Small intestine (tissue), 16 donors: ENCODE results near the gene FAHD1. TPM values are rescaled to one million over a fixed set of nuclear protein-coding genes. Genes with fewer than 3 reads are reported as not detected.

Experiments
- DNase-seq, 2 donors: peaks; one replicate each; pipeline versions ENCODE4 v3.0.0 to v3.0.0-alpha.2; 2013
- FAIRE-seq: peaks from 2 replicates; lab custom pipeline; 2012; peaks lifted over from hg19 to GRCh38; lab: Jason Lieb, UNC
- H3K27ac ChIP-seq, 3 donors: one replicate each; pipeline ENCODE4 v1.5.1; 2013; ENCODE audit warnings: low read length in 2 of 3, mild to moderate bottlenecking in 2 of 3, control low read depth in 1 of 3, inconsistent platforms in 1 of 3, low read depth in 1 of 3, moderate library complexity in 1 of 3
- H3K27me3 ChIP-seq, 3 donors: one replicate each; pipeline ENCODE4 v1.6.1; 2013; ENCODE audit warnings: low read length in 3 of 3, inconsistent platforms in 1 of 3; ENCODE audit not compliant: control insufficient read depth in 3 of 3, insufficient read depth in 3 of 3
- H3K36me3 ChIP-seq, 3 donors: one replicate each; pipeline ENCODE4 v1.6.1; 2013; ENCODE audit warnings: low read length in 3 of 3, inconsistent platforms in 1 of 3, low read depth in 1 of 3, mild to moderate bottlenecking in 1 of 3, moderate library complexity in 1 of 3; ENCODE audit not compliant: control insufficient read depth in 3 of 3, insufficient read depth in 2 of 3
- H3K4me1 ChIP-seq, 3 donors: one replicate each; pipeline ENCODE4 v1.6.1; 2013; ENCODE audit warnings: low read length in 2 of 3, inconsistent platforms in 1 of 3, low read depth in 1 of 3, mild to moderate bottlenecking in 1 of 3, moderate library complexity in 1 of 3; ENCODE audit not compliant: control insufficient read depth in 3 of 3, insufficient read depth in 2 of 3
- H3K4me3 ChIP-seq, 3 donors: one replicate each; pipeline ENCODE4 v1.5.1; 2013; ENCODE audit warnings: low read length in 3 of 3, control low read depth in 1 of 3, inconsistent platforms in 1 of 3, low read depth in 1 of 3, mild to moderate bottlenecking in 1 of 3, moderate library complexity in 1 of 3
- H3K9me3 ChIP-seq, 2 donors: one replicate each; pipeline ENCODE4 v1.6.1; 2013; ENCODE audit warnings: low read depth in 1 of 2, low read length in 1 of 2; ENCODE audit not compliant: control insufficient read depth in 2 of 2, insufficient read depth in 1 of 2
- WGBS, 3 donors: extraction: QIAGEN DNeasy Blood & Tissue Kit; methylation state at CpG; one replicate each; pipeline ENCODE4 v1.1.7; 2013; 5-methylcytosine and 5-hydroxymethylcytosine counted together
- long read RNA-seq, 10 donors: transcript quantifications; one replicate each; lab custom pipeline, GENCODE V29; 2026
- polyA plus RNA-seq, 4 donors: library from polyadenylated mRNA; stranded (reverse) in 3 of 4; unstranded in 1 of 4; fragments of 200-250 nt in 3 of 4; fragments of 120-200 nt in 1 of 4; gene quantifications; one replicate each; pipeline versions ENCODE4 v1.2.1 to v1.2.3, GENCODE V29; 2013
- donor health status: healthy with polysubstance abuse.
- donor health status: control.
- donor health status: control.
- donor health status: Bipolar disorder and iron deficiency.
- donor health status: healthy.

FAHD1 gene
- polyA plus RNA-seq = 100 to 1,000 TPM in 1 of 4 donors, 10 to 100 TPM in 3; 55.1 to 181 (median 76.7) TPM
- long read RNA-seq, donor 1 = 0 reads
- long read RNA-seq, donor 2, transcript FAHD1-203 (1 exons, 1,974 nt) = major isoform, 32 of 33 reads
- long read RNA-seq, donor 2, partial matches to known transcripts = 0 of 33 reads
- long read RNA-seq, donor 2, other reads (novel, unspliced or antisense) = 0 of 33 reads
- long read RNA-seq, donor 3, transcript FAHD1-203 (1 exons, 1,974 nt) = major isoform, 63 of 63 reads
- long read RNA-seq, donor 3, partial matches to known transcripts = 0 of 63 reads
- long read RNA-seq, donor 3, other reads (novel, unspliced or antisense) = 0 of 63 reads
- long read RNA-seq, donor 4 = 0 reads
- long read RNA-seq, donor 5, transcript FAHD1-203 (1 exons, 1,974 nt) = major isoform, 31 of 31 reads
- long read RNA-seq, donor 5, partial matches to known transcripts = 0 of 31 reads
- long read RNA-seq, donor 5, other reads (novel, unspliced or antisense) = 0 of 31 reads
- long read RNA-seq, donor 6, transcript FAHD1-203 (1 exons, 1,974 nt) = major isoform, 58 of 58 reads
- long read RNA-seq, donor 6, partial matches to known transcripts = 0 of 58 reads
- long read RNA-seq, donor 6, other reads (novel, unspliced or antisense) = 0 of 58 reads
- long read RNA-seq, donor 7, transcript FAHD1-203 (1 exons, 1,974 nt) = major isoform, 64 of 64 reads
- long read RNA-seq, donor 7, partial matches to known transcripts = 0 of 64 reads
- long read RNA-seq, donor 7, other reads (novel, unspliced or antisense) = 0 of 64 reads
- long read RNA-seq, donor 8, partial matches to known transcripts = 0 of 4 reads
- long read RNA-seq, donor 8, other reads (novel, unspliced or antisense) = 0 of 4 reads
- long read RNA-seq, donor 9, transcript FAHD1-203 (1 exons, 1,974 nt) = major isoform, 16 of 18 reads
- long read RNA-seq, donor 9, partial matches to known transcripts = 0 of 18 reads
- long read RNA-seq, donor 9, other reads (novel, unspliced or antisense) = 0 of 18 reads
- long read RNA-seq, donor 10, transcript FAHD1-203 (1 exons, 1,974 nt) = major isoform, 37 of 37 reads
- long read RNA-seq, donor 10, partial matches to known transcripts = 0 of 37 reads
- long read RNA-seq, donor 10, other reads (novel, unspliced or antisense) = 0 of 37 reads

DNA sequence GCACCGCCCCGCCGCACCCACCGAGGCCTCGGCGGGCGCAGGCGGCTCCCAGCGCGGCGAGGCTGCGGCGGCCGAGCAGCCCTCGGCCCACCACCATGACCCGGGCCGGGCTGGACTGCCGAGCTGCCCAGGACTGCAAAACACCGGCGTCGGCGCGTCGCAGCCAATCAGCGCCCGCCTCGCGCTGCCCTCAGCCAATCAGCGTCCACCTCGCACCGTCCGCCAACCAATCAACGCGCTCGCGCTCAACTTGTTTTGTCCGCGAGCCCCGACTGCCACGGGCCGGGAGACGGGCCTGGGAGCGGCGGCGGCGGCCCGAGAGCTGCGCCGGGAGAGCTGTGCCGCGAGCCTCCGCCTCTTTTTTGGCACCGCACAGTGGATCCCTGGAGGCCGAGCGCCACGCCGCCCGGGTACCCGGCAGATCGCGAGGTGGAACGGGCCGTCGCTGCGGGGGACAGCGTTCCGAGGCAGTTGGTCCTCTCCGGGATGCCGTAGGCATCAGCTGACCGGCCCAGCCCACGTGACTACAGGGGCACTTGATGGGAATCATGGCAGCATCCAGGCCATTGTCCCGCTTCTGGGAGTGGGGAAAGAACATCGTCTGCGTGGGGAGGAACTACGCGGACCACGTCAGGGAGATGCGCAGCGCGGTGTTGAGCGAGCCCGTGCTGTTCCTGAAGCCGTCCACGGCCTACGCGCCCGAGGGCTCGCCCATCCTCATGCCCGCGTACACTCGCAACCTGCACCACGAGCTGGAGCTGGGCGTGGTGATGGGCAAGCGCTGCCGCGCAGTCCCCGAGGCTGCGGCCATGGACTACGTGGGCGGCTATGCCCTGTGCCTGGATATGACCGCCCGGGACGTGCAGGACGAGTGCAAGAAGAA lies at the start of gene FAHD1, which contains the start of gene HAGH:
Gene FAHD1, plus strand, starts transcription at position 516 of the 883 bp plus-strand sequence. Its CDS starts 33 bp downstream, at position 549.
Gene HAGH, minus strand, starts transcription at position 135 of the 883 bp plus-strand sequence. Its CDS starts 38 bp downstream, at position 97.
- peaks cover 0 to 18% (median 0%) of the 10 kb centered on the region in 3 donors for H3K36me3 ChIP-seq
- H3K27me3 ChIP-seq = no peaks in the 10 kb centered on the region
- whole genome bisulfite sequencing, 3 donors = 0 to 1% (median 0%) methylated on average over 84 to 104 of the region's 104 CpGs
- FAIRE-seq = no peak
- H3K4me3 ChIP-seq = peak within 1 kb of the TSS; percentile 72 to 94 (median 73)
- DNase-seq = peak; percentile 95 to 99
- peak within 1 kb of the TSS; percentile 82 to 88 (median 83) for H3K27ac ChIP-seq
- no peaks in the 10 kb centered on the region for H3K9me3 ChIP-seq
- H3K4me1 ChIP-seq = peaks cover 2 to 32% (median 3%) of the 10 kb centered on the region in 3 donors

DNA sequence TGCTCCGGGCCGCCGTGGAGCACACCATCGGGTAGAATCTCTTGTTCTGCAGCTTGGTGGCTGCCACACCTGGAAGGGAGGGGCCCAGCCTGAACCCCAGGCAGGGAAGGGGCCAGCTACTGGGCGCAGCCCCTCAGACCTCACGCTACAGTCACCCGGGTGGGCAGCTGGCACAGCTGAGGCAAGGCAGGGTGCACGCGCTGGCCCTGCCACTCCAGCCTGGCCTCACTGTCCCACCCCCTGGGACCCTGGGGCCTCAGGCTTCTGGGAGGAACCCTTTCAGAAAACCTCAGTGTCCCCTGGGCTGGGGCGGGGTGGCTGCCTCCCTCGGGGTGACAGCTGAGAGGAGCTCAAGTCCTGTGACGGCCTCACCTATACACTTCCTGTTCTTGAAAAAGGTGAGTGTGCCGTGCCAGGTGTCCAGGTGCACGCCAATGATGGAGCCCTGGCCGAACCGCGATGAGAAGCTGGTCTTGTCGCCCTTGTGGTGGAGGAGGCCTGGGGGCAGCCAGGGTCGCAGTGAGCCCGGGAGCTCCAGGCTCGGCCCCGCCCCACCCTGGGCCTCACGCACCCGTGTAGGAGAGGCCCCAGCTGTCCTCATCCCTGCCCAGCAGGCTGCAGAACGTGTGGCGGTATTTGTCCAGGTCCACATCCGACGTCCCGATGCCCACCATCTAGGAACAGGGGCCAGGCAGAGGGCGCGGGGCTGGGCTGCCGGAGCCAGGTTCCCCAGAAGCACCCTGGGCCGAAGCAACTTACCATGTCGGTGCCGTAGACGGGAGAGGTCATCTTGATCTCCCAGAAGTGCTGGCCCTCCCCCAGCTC lies 49.4 kb upstream of the FAHD1 start:
- no peak overlapping the region for H3K27ac ChIP-seq
- peaks cover 4 to 74% (median 5%) of the 10 kb centered on the region in 3 donors for H3K36me3 ChIP-seq
- H3K27me3 ChIP-seq = no peaks in the 10 kb centered on the region
- peaks cover 3 to 33% (median 10%) of the 10 kb centered on the region in 3 donors for H3K4me1 ChIP-seq
- FAIRE-seq (no peak), DNase-seq (no peak)
- H3K4me3 ChIP-seq = no peak overlapping the region
- 77 to 79% (median 78%) methylated on average over 33 to 36 of the region's 36 CpGs for WGBS, 3 donors
- H3K9me3 ChIP-seq = no peaks in the 10 kb centered on the region

GRCh38 chr16:1778200-1779179 lies 48.5 kb upstream of the FAHD1 start:
- Histone ChIP-seq H3K27ac (no peak overlapping the region), H3K27me3 (no peaks in the 10 kb centered on the region), H3K9me3 (no peaks in the 10 kb centered on the region), H3K4me1 (peaks cover 3 to 33% (median 10%) of the 10 kb centered on the region in 3 donors), H3K4me3 (no peak overlapping the region), H3K36me3 (peaks cover 4 to 74% (median 5%) of the 10 kb centered on the region in 3 donors)
- 75 to 80% (median 79%) methylated on average over 34 of the region's 34 CpGs for WGBS, 3 donors
- DNase-seq = peak in 1 of 2 donors; percentile 44
- no peak for FAIRE-seq

DNA sequence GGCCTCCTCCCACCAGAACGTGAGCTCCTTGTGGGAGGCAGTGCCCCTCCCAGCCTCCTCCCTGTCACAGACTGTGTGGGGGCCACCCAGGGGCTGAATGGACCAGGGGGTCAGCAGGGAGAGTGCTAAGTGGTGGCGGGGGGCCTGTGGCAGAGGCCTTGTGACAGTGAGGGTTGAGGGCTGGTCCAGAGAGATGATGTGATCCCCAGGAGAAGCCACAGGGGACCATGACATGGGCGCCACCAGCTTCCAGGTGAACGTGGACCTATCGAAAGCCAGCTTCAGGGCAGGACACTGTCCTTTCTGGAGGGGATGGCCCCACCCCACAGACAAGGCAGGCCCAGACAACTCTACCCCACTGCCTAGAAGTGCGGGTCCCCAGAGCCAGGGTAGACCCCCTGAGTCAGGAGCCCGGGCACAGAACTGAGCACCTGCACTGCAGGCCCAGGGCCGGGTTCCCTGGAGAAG lies 47.7 kb upstream of the FAHD1 start:
- peaks cover 3 to 34% (median 7%) of the 10 kb centered on the region in 3 donors for H3K4me1 ChIP-seq
- peaks cover 4 to 74% (median 5%) of the 10 kb centered on the region in 3 donors for H3K36me3 ChIP-seq
- H3K27ac ChIP-seq = no peak overlapping the region
- FAIRE-seq (no peak), DNase-seq (no peak)
- H3K4me3 ChIP-seq = no peak overlapping the region
- no peaks in the 10 kb centered on the region for H3K9me3 ChIP-seq
- 84 to 87% (median 86%) methylated on average over 8 of the region's 8 CpGs for WGBS, 3 donors
- H3K27me3 ChIP-seq = no peaks in the 10 kb centered on the region

DNA sequence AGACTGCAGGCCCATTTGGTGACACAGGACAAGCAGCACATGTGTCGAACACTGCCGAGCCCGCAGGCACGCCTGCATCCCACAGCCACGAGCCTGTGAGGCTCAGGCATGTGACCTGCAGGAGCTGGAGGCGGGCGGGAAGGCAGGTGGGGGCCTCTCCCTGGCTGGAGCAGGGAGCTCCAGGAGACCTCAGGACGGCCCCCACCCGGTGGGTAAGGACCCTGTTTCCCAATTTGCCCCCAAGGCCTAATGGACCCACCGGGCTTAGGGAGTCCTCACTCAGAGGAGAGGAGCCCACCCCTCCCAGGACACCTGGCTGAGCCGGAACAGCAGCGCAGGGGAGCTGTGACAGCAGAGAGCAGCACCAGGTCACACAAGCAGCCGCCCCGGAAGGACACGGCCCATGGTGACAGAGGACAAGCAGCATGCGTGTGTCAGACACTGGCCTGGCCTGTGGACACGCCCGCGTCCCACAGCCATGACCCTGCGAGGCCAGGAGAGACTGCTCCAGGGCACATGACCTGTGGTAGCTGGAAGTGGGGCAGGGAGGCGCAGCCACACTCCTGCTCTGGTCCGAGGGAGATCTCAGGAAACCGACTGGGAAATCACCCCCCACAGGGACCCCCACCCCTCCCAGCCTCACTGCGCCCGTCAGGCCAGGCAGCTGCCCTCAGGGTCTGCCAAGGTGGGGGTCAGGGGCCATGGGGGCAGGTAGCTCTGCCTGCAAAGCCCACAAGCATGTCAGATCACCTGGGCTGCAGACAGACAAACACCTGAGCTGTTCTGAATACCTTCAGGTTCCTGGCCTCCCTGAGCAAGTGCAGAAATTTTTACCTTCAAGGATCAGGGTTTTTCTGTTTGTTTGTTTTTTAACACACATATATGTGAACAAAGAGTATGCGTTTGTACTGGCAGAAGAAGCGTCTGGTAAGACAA lies 47.0 kb upstream of the FAHD1 start:
- WGBS, 3 donors = 79 to 85% (median 81%) methylated on average over 27 of the region's 27 CpGs
- Histone ChIP-seq H3K36me3 (peaks cover 4 to 71% (median 5%) of the 10 kb centered on the region in 3 donors), H3K27me3 (no peaks in the 10 kb centered on the region), H3K4me3 (no peak overlapping the region), H3K9me3 (no peaks in the 10 kb centered on the region), H3K27ac (no peak overlapping the region), H3K4me1 (peaks cover 3 to 27% (median 5%) of the 10 kb centered on the region in 3 donors)
- FAIRE-seq (no peak), DNase-seq (no peak)

DNA sequence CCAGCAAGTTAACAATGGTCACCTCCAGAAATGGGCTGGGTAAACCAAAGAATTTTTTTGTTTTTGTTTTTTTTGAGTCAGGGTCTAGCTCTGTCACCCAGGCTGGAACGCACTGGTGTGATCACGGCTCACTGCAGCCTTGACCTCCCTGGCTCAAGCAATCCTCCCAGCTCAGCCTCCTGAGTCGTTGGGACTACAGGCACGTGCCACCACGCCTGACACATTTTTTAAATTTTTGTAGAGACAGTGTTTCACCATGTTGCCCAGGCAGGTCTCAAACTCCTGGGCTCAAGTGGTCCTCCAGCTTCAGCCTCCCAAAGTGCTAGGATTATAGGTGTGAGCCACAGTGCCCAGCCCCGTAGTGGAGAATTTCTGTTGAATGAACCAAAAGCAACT lies 46.3 kb upstream of the FAHD1 start:
- Histone ChIP-seq H3K27ac (no peak overlapping the region), H3K4me3 (peak overlapping the region in 1 of 3 donors; percentile 77), H3K27me3 (no peaks in the 10 kb centered on the region), H3K4me1 (peaks cover 3 to 26% (median 5%) of the 10 kb centered on the region in 3 donors), H3K9me3 (no peaks in the 10 kb centered on the region), H3K36me3 (peaks cover 4 to 70% (median 5%) of the 10 kb centered on the region in 3 donors)
- WGBS, 3 donors = 79 to 85% (median 81%) methylated on average over 6 of the region's 6 CpGs
- DNase-seq (no peak), FAIRE-seq (no peak)
